Measurements from ENCODE around the gene C10orf67.

DNA sequence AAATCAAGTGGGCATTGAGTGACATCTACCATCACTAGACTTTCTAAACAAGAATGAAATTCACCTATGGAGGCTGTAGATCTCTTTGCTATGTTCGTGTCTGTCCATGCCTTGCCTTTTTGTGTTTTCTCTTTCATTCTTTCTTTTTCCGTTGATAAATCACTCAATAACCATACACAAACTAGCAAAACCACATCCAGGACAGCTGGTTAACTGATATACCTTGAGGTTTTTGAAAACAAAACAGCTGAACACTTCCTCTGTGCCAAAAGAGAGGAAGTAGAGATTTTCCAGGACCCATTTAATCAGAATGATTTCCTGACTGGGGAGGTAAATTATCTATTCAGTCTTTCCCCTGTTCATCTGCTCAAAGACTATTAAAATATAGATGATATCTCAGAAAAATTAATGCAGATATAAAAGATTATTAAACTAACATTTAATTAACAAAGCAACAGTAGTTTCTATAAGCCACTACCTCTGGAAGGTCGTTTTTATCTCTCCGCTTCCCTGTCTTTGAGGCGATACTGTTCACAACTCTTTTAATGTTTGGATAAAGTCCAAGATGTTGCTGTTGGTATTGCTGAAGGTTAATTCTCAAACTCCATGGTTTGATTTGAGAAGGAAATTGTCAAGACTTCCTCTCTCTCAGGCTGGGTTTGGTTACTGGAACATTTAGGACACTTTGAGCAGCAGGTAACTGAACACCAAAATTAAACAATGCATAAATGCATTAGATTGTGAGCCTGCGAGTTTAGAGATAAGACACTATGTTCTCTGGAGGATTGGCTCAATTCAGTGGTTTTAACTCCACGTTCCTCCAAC, 24.4 kb upstream of the C10orf67 start:
- TF ChIP-seq, protein P1, sequence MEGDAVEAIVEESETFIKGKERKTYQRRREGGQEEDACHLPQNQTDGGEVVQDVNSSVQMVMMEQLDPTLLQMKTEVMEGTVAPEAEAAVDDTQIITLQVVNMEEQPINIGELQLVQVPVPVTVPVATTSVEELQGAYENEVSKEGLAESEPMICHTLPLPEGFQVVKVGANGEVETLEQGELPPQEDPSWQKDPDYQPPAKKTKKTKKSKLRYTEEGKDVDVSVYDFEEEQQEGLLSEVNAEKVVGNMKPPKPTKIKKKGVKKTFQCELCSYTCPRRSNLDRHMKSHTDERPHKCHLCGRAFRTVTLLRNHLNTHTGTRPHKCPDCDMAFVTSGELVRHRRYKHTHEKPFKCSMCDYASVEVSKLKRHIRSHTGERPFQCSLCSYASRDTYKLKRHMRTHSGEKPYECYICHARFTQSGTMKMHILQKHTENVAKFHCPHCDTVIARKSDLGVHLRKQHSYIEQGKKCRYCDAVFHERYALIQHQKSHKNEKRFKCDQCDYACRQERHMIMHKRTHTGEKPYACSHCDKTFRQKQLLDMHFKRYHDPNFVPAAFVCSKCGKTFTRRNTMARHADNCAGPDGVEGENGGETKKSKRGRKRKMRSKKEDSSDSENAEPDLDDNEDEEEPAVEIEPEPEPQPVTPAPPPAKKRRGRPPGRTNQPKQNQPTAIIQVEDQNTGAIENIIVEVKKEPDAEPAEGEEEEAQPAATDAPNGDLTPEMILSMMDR (IDR thresholded peaks at IDR 0.05; ENCODE audit: low read depth, low read length), result no peak
- no peak for TF ChIP-seq EZH2phosphoT487 (IDR thresholded peaks at IDR 0.05; ENCODE audit: low read depth)
